Esophagus squamous epithelium (tissue), 5 donors: Measurements from ENCODE around the gene CYP4F22. TPM values are rescaled to one million over a fixed set of nuclear protein-coding genes. Genes with fewer than 3 reads are reported as not detected.

ENCODE experiments used
- DNase-seq: peaks from one replicate; lab custom pipeline; 2025; lab: John Stamatoyannopoulos, UW
- H3K27ac ChIP-seq, 4 donors: fragments of 200-600 bp; sonication (generic); one replicate each; pipeline ENCODE4 v1.5.1; 2016 to 2019; ENCODE audit warnings: mild to moderate bottlenecking in 1 of 4
- H3K27me3 ChIP-seq, 4 donors: fragments of 200-600 bp; sonication (generic); 1 replicate in 3 of 4; 2 replicates in 1 of 4; pipeline versions ENCODE4 v1.5.1 to v1.6.0; 2017 to 2021; ENCODE audit warnings: antibody characterized with exemption in 1 of 4
- H3K36me3 ChIP-seq, 3 donors: fragments of 200-600 bp; sonication (generic); one replicate each; pipeline ENCODE4 v1.5.1; 2016 to 2019
- H3K4me1 ChIP-seq, 3 donors: fragments of 200-600 bp; sonication (generic); one replicate each; pipeline ENCODE4 v1.5.1; 2017 to 2019
- H3K4me3 ChIP-seq, 4 donors: fragments of 200-600 bp; sonication (generic); 1 replicate in 3 of 4; 2 replicates in 1 of 4; pipeline ENCODE4 v1.5.1; 2016 to 2019; ENCODE audit warnings: mild to moderate bottlenecking in 2 of 4, moderate library complexity in 1 of 4
- H3K9me3 ChIP-seq, 3 donors: fragments of 200-600 bp; sonication (generic); one replicate each; pipeline ENCODE4 v1.5.1; 2016 to 2019
- CTCF ChIP-seq, 6 experiments: fragments of 450-650 bp in 4 of 6; fragments of 200-600 bp in 2 of 6; sonication (generic) in 2 of 6; IDR thresholded peaks; one replicate each; pipeline ENCODE4 v1.5.1; 2016 to 2019; ENCODE audit warnings: antibody characterized with exemption in 6 of 6, mild to moderate bottlenecking in 4 of 6, moderate library complexity in 4 of 6
- POLR2A ChIP-seq, 4 donors: fragments of 450-650 bp; IDR thresholded peaks; one replicate each; pipeline ENCODE4 v1.6.1; 2017; ENCODE audit warnings: antibody characterized with exemption in 4 of 4, mild to moderate bottlenecking in 4 of 4, moderate library complexity in 3 of 4
- WGBS, 2 donors: methylation state at CpG; one replicate each; pipeline ENCODE4 v1.1.5; 2018; 5-methylcytosine and 5-hydroxymethylcytosine counted together
- intact Hi-C: fragments of 100-400 bp; cut with DNase I; formaldehyde crosslinking; loops from one replicate; pipeline ENCODE4 v1.15.0; 2022
- total RNA-seq, 4 donors: library from RNA; depleted of rRNA; stranded (reverse); fragments of >200 nt; gene quantifications; one replicate each; pipeline ENCODE4 v1.1.0, GENCODE V29; 2016
- donor health status: DM: yes; HTN: yes; CAD: no.

The CYP4F22 gene
- total RNA-seq, 4 donors from 2014 or later = 3.2 to 19.4 (median 11.1) TPM

GRCh38 chr19:15538774-15539173 is 30.4 kb downstream of the CYP4F22 start:
- Histone ChIP-seq H3K27ac (no peak overlapping the region), H3K27me3 (peaks cover 0 to 40% (median 0%) of the 10 kb centered on the region in 4 donors), H3K36me3 (no peaks in the 10 kb centered on the region), H3K9me3 (no peaks in the 10 kb centered on the region), H3K4me1 (no peaks in the 10 kb centered on the region), H3K4me3 (no peak overlapping the region)
- intact Hi-C loops = no loop called here
- no peak for DNase-seq
- TF ChIP-seq CTCF (IDR thresholded peaks at IDR 0.05) = no peak
- no peak for TF ChIP-seq POLR2A (IDR thresholded peaks at IDR 0.05)
- 41 to 62% methylated on average over 1 of the region's 1 CpG for WGBS, 2 donors

DNA sequence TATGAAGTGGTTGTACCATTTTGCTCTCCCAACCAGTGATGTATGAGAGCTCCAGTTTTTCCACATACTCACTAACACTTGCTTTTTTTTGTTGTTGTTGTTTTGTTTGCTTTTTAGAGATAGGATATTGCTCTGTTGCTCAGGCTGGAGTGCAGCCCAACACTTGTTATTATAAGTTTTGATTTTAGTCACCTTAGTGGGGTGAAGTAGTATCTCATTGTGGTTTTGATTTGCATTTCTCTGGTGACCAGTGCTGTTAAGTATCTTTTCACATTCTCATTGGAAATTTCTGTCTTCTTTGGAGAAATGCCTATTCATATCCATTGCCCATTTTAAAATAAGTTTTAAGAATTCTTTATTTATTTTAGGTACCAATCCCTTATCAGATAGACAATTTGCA is 31.3 kb downstream of the CYP4F22 start:
- H3K4me1 ChIP-seq = no peaks in the 10 kb centered on the region
- no peak overlapping the region for H3K4me3 ChIP-seq
- no peaks in the 10 kb centered on the region for H3K9me3 ChIP-seq
- DNase-seq = no peak
- TF ChIP-seq POLR2A (IDR thresholded peaks at IDR 0.05) = no peak
- no peak for TF ChIP-seq CTCF (IDR thresholded peaks at IDR 0.05)
- intact Hi-C loops = no loop called here
- H3K27me3 ChIP-seq = peaks cover 0 to 37% (median 0%) of the 10 kb centered on the region in 4 donors
- no peaks in the 10 kb centered on the region for H3K36me3 ChIP-seq
- H3K27ac ChIP-seq = no peak overlapping the region

DNA sequence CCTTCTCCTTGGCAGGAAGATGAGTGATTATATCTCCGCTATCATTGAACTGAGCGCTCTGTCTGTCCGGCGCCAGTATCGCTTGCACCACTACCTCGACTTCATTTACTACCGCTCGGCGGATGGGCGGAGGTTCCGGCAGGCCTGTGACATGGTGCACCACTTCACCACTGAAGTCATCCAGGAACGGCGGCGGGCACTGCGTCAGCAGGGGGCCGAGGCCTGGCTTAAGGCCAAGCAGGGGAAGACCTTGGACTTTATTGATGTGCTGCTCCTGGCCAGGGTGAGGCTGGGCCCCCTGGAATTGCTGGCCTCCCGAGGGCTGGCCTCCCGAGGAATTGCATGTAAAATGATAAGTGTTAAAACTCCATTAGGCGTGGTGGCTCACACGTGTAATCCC is 32.1 kb downstream of the CYP4F22 start:
- H3K36me3 ChIP-seq = no peaks in the 10 kb centered on the region
- intact Hi-C loops = no loop called here
- H3K9me3 ChIP-seq = no peaks in the 10 kb centered on the region
- no peaks in the 10 kb centered on the region for H3K4me1 ChIP-seq
- WGBS, 2 donors = 83 to 91% methylated on average over 9 to 13 of the region's 20 CpGs
- TF ChIP-seq CTCF (IDR thresholded peaks at IDR 0.05) = no peak
- no peak for TF ChIP-seq POLR2A (IDR thresholded peaks at IDR 0.05)
- H3K4me3 ChIP-seq = no peak overlapping the region
- no peak for DNase-seq
- H3K27ac ChIP-seq = no peak overlapping the region
- H3K27me3 ChIP-seq = peaks cover 0 to 29% (median 0%) of the 10 kb centered on the region in 4 donors

- TF ChIP-seq CTCF (IDR thresholded peaks at IDR 0.05) = no peak
- TF ChIP-seq POLR2A (IDR thresholded peaks at IDR 0.05) = no peak
- DNase-seq = no peak
- H3K27me3 ChIP-seq = peaks cover 0 to 18% (median 0%) of the 10 kb centered on the region in 4 donors
- no peaks in the 10 kb centered on the region for H3K9me3 ChIP-seq
- H3K27ac ChIP-seq = no peak overlapping the region
- intact Hi-C loops = no loop called here
- H3K36me3 ChIP-seq = no peaks in the 10 kb centered on the region
- no peaks in the 10 kb centered on the region for H3K4me1 ChIP-seq
- no peak overlapping the region for H3K4me3 ChIP-seq
These were observed 36.0 kb downstream of the CYP4F22 start for GRCh38 chr19:15544283-15544682.

DNA sequence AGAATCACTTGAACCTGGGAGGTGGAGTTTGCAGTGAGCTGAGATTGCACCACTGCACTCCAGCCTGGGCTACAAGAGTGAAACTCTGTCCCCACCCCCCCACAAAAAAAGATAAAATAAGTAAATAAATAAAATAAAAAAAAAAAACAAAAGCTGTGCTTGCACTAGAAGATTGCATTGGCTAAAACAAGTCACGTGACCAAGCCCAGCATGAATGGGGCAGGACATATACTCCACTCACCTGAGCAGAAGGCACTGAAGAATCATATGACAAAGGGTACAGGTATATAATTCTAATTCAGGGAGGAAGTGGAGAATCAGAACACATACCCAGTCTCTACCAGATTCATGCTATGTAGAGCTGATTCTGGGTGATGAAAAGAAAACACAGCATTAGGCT is 36.6 kb downstream of the CYP4F22 start:
- Histone ChIP-seq H3K4me1 (no peaks in the 10 kb centered on the region), H3K4me3 (no peak overlapping the region), H3K27ac (no peak overlapping the region), H3K27me3 (peaks cover 0 to 25% (median 0%) of the 10 kb centered on the region in 4 donors), H3K9me3 (no peaks in the 10 kb centered on the region), H3K36me3 (no peaks in the 10 kb centered on the region)
- no peak for TF ChIP-seq POLR2A (IDR thresholded peaks at IDR 0.05)
- intact Hi-C loops = no loop called here
- no peak for DNase-seq
- 71 to 84% methylated on average over 1 of the region's 1 CpG for WGBS, 2 donors

GRCh38 chr19:15548648-15549047 is 40.3 kb downstream of the CYP4F22 start:
- DNase-seq = no peak
- Histone ChIP-seq H3K9me3 (no peaks in the 10 kb centered on the region), H3K4me3 (no peak overlapping the region), H3K27me3 (peaks cover 0 to 44% (median 3%) of the 10 kb centered on the region in 4 donors), H3K27ac (no peak overlapping the region), H3K36me3 (no peaks in the 10 kb centered on the region), H3K4me1 (peaks cover 7 to 15% (median 9%) of the 10 kb centered on the region in 3 donors)
- intact Hi-C loops = no loop called here
- TF ChIP-seq CTCF (IDR thresholded peaks at IDR 0.05) (no peak), POLR2A (IDR thresholded peaks at IDR 0.05) (no peak)
- 86 to 89% methylated on average over 2 of the region's 2 CpGs for WGBS, 2 donors
